Measurements from ENCODE around the gene KIF25.

Gene KIF25

DNA sequence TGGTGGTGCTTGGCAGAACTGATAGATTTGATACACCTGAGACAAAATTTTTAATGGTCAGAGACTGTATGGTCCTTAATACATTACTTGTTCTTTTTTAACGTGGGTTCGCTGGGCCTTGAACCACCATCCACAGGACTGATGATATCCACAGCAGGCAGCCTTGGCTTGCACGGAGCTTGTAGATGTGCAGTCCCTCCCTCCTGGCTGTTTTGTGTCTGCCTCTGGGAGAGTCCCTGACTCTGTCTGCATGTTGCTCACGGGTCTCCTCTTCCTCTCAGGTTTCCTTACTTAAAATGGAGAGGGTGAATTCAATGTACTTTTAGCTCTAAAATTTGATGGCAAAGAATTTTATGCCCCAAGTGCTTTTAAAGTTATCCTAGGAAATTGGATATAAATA is 17.5 kb downstream of the KIF25 start:
- no peak overlapping the region for H3K27ac ChIP-seq
- TF ChIP-seq, protein P1, sequence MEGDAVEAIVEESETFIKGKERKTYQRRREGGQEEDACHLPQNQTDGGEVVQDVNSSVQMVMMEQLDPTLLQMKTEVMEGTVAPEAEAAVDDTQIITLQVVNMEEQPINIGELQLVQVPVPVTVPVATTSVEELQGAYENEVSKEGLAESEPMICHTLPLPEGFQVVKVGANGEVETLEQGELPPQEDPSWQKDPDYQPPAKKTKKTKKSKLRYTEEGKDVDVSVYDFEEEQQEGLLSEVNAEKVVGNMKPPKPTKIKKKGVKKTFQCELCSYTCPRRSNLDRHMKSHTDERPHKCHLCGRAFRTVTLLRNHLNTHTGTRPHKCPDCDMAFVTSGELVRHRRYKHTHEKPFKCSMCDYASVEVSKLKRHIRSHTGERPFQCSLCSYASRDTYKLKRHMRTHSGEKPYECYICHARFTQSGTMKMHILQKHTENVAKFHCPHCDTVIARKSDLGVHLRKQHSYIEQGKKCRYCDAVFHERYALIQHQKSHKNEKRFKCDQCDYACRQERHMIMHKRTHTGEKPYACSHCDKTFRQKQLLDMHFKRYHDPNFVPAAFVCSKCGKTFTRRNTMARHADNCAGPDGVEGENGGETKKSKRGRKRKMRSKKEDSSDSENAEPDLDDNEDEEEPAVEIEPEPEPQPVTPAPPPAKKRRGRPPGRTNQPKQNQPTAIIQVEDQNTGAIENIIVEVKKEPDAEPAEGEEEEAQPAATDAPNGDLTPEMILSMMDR (conservative IDR thresholded peaks at IDR 0.05): no peak

DNA sequence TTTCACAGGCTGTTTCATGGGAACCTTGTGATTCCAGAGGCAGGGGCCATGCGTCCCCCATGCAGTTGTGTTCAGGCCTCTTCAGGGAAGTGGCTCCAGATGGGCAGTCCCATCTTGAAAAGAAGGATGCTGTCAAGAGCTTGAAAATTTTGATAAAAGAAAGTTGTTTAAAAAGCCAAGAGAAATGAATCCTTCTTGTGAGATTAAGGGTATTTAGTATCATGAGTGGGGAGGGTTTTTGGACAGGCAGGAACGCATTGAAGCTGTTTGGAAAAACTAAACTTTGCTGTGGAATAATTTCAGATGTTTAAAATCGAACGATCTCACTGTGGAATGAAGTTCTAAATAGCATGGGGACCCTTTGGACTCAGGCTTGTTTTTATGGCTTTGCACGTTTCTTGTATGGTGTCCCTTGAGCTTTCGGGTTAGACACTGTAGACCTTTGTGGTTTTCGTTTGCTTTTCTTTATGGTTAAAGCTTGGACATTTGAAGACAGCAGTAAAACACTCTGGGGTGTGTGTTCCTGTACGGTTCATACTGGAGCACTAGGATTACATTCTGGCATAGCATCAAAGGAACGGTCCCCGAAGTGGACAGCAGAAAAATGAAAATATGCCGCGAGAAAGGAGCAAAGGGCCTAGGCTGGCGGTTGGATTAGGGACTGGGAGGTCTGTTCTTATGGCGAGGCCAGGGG is 18.2 kb downstream of the KIF25 start:
- TF ChIP-seq, protein P1 (conservative IDR thresholded peaks at IDR 0.05): no peak
- no peak overlapping the region for H3K27ac ChIP-seq

DNA sequence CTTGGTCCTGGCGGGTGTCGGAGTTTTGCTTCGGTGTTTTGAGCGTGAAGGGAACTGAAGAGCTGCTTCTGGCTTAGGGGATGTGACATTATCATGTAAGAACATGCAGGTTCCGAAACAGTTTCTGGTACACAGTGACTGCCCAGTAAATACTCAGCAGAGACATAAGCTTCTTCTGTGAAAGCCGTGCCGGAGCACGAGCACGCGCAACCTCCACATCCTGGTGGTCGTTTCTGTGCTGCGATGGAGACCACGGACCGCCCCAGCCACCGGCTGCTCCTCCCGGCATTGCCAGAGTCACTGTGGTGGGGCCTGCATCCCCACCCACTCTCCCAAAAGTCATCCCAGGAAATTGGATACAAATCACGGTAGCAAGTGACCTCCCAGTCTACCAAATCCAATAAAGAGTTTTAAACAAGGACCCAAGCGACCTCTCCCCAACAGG is 18.7 kb downstream of the KIF25 start:
- TF ChIP-seq, protein P1 (conservative IDR thresholded peaks at IDR 0.05): no peak
- no peak overlapping the region for H3K27ac ChIP-seq

GRCh38 chr6:168016721-168017525 is 19.5 kb downstream of the KIF25 start:
- TF ChIP-seq, protein P1 (conservative IDR thresholded peaks at IDR 0.05): no peak
- H3K27ac ChIP-seq: no peak overlapping the region

DNA sequence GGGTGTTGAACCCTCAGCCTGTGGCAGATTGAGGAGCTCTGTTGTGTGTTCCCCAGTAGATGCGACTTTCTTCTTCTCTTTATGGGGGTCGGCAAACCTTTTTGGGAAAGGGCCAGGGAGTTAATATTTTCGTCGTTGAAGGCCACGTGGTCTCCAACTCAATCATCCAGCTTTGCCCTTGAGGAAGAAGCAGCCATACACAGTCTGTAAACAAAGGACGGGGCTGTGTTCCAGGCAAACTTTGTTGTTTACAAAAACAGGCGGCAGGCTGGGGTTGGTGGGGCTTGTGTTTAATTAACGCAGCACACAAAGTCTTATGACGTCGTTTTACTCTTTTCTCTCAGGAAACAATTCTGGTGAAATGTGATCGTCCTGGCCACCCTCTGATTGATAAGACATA is 20.2 kb downstream of the KIF25 start:
- no peak overlapping the region for H3K27ac ChIP-seq
- TF ChIP-seq, protein P1 (conservative IDR thresholded peaks at IDR 0.05): no peak

- TF ChIP-seq, protein P1 (conservative IDR thresholded peaks at IDR 0.05): no peak
- H3K27ac ChIP-seq: no peak overlapping the region
These were observed 21.2 kb downstream of the KIF25 start for GRCh38 chr6:168018664-168019063.

DNA sequence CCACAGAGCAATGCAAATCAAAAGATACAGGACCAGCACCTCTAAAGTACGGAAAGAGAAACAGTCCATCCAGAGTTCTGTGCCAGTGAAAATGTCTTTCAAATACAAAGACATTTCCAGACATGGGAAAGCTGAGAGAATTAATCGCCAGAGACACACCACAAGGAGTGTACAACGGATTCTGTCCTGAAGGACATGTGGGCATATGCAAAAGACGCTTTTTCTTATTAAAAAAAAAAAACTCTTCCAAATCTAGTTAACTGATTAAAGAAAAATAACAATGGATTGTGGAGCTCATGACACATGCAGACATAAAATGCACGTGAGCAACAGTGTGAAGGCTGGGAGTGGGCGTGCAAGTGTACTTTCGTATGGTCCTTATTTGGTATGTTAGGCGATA is 22.8 kb downstream of the KIF25 start:
- no peak overlapping the region for H3K27ac ChIP-seq
- TF ChIP-seq, protein P1 (conservative IDR thresholded peaks at IDR 0.05): no peak

Measured in VCaP (cell line).